ENCODE results near the gene SYPL1.

- TF ChIP-seq CTCF (IDR thresholded peaks at IDR 0.05) (no peak), POLR2AphosphoS5 (IDR thresholded peaks at IDR 0.05) (no peak), EP300 (IDR thresholded peaks at IDR 0.05) (no peak), POLR2A (IDR thresholded peaks at IDR 0.05) (no peak)
Measured at GRCh38 chr7:106050746-106051117, 61.4 kb downstream of the SYPL1 start.

Data from upper lobe of left lung (tissue), 4 donors.